Vagina (tissue), 2 donors: Measurements from ENCODE around the gene EIF3I.

Experiments
- POLR2A ChIP-seq, 2 donors: fragments of 450-650 bp; IDR thresholded peaks; one replicate each; pipeline ENCODE4 v1.6.1; 2017; ENCODE audit warnings: antibody characterized with exemption in 2 of 2, mild to moderate bottlenecking in 2 of 2, moderate library complexity in 2 of 2
- TF ChIP-seq, protein P1 (sequence below), 3 experiments: fragments of 450-650 bp in 2 of 3; fragments of 200-600 bp in 1 of 3; sonication (generic) in 1 of 3; IDR thresholded peaks; one replicate each; pipeline ENCODE4 v1.5.1; 2017 to 2019; ENCODE audit warnings: antibody characterized with exemption in 3 of 3, mild to moderate bottlenecking in 2 of 3, moderate library complexity in 2 of 3

DNA sequence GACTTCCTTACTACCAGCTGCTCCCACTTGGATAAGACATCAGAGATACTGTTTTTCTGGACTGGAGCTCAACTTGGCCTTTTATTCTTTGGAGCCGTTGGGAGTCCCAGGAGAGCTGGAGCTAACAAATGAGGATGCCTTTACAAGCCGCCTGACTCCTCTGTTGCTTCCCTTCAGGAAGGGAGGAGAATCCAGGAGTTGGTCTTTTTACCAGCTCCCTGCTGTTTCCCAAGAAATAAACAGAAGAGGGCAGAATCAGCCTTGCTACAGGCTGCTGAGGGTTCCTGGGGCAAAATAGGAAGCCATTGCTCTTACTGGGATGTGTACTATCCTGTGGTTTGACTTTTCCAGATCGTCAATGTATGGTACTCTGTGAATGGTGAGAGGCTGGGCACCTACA lies 1.5 kb downstream of the EIF3I start:
- TF ChIP-seq, protein P1, sequence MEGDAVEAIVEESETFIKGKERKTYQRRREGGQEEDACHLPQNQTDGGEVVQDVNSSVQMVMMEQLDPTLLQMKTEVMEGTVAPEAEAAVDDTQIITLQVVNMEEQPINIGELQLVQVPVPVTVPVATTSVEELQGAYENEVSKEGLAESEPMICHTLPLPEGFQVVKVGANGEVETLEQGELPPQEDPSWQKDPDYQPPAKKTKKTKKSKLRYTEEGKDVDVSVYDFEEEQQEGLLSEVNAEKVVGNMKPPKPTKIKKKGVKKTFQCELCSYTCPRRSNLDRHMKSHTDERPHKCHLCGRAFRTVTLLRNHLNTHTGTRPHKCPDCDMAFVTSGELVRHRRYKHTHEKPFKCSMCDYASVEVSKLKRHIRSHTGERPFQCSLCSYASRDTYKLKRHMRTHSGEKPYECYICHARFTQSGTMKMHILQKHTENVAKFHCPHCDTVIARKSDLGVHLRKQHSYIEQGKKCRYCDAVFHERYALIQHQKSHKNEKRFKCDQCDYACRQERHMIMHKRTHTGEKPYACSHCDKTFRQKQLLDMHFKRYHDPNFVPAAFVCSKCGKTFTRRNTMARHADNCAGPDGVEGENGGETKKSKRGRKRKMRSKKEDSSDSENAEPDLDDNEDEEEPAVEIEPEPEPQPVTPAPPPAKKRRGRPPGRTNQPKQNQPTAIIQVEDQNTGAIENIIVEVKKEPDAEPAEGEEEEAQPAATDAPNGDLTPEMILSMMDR (IDR thresholded peaks at IDR 0.05) = no peak
- TF ChIP-seq POLR2A (IDR thresholded peaks at IDR 0.05) = no peak
